OCI-LY1 (cell line): ENCODE data around the gene KBTBD8.

Experiments
- H2AFZ ChIP-seq: fragments of 200-600 bp; sonication (generic), shearing (Covaris generic); 2 replicates; pipeline ENCODE4 v1.6.0; 2014; ENCODE audit warnings: antibody characterized with exemption, mild to moderate bottlenecking, low read length
- H3F3A ChIP-seq: fragments of 200-600 bp; sonication (generic), shearing (Covaris generic); 2 replicates; pipeline ENCODE4 v1.6.0; 2014; ENCODE audit warnings: mild to moderate bottlenecking, antibody characterized with exemption, low read length, moderate library complexity; ENCODE audit not compliant: insufficient read depth
- H3K27ac ChIP-seq: fragments of 200-600 bp; sonication (generic); 2 replicates; pipeline ENCODE4 v1.5.1; 2014; ENCODE audit warnings: low read length, mixed run types, mild to moderate bottlenecking, low read depth; ENCODE audit not compliant: poor library complexity, severe bottlenecking
- H3K27me3 ChIP-seq: fragments of 200-600 bp; sonication (generic); 2 replicates; pipeline ENCODE4 v1.6.0; 2014; ENCODE audit warnings: antibody characterized with exemption, mild to moderate bottlenecking, low read length, moderate library complexity; ENCODE audit not compliant: insufficient read depth
- H3K36me3 ChIP-seq: fragments of 200-600 bp; sonication (generic); 2 replicates; pipeline ENCODE4 v1.6.1; 2014; ENCODE audit warnings: mild to moderate bottlenecking, antibody characterized with exemption, low read length, moderate library complexity, mixed read lengths; ENCODE audit not compliant: insufficient read depth
- H3K4me1 ChIP-seq: fragments of 200-600 bp; sonication (generic); 2 replicates; pipeline ENCODE4 v1.5.1; 2014; ENCODE audit warnings: mild to moderate bottlenecking, low read length, moderate library complexity; ENCODE audit not compliant: insufficient read depth, severe bottlenecking
- H3K4me2 ChIP-seq: fragments of 200-600 bp; sonication (generic), shearing (Covaris generic); 2 replicates; pipeline ENCODE4 v1.6.1; 2014; ENCODE audit warnings: low read length
- H3K4me3 ChIP-seq: fragments of 200-600 bp; sonication (generic); 2 replicates; pipeline ENCODE4 v1.5.1; 2014; ENCODE audit warnings: low read length, low read depth, mild to moderate bottlenecking, mixed read lengths; ENCODE audit not compliant: poor library complexity, severe bottlenecking
- H3K79me2 ChIP-seq: fragments of 200-600 bp; shearing (Covaris generic); 2 replicates; pipeline ENCODE4 v1.6.1; 2016; ENCODE audit warnings: mixed run types, low read length, mixed read lengths; ENCODE audit not compliant: insufficient read depth
- H3K9ac ChIP-seq: fragments of 200-600 bp; sonication (generic), shearing (Covaris generic); 2 replicates; pipeline ENCODE4 v1.6.1; 2014; ENCODE audit warnings: mild to moderate bottlenecking, low read length, mixed read lengths
- H3K9me2 ChIP-seq: fragments of 200-600 bp; sonication (generic), shearing (Covaris generic); 2 replicates; pipeline ENCODE4 v1.6.1; 2014; ENCODE audit warnings: low read depth, mild to moderate bottlenecking, low read length, mixed read lengths
- H3K9me3 ChIP-seq: fragments of 200-600 bp; shearing (Covaris generic); 2 replicates; pipeline ENCODE4 v1.6.1; 2014; ENCODE audit warnings: low read length, mixed read lengths
- H4K20me1 ChIP-seq: fragments of 200-600 bp; sonication (generic), shearing (Covaris generic); 2 replicates; pipeline ENCODE4 v1.6.0; 2016; ENCODE audit warnings: mild to moderate bottlenecking, low read length; ENCODE audit not compliant: insufficient read depth
- EZH2 ChIP-seq: fragments of 200-600 bp; sonication (generic), shearing (Covaris generic); IDR thresholded peaks from 2 replicates; pipeline ENCODE4 v1.8.0; 2017; ENCODE audit warnings: borderline replicate concordance, mixed run types, mild to moderate bottlenecking, antibody characterized with exemption, low read length, moderate library complexity, mixed read lengths
- TF ChIP-seq, protein P1 (sequence below): fragments of 200-600 bp; sonication (generic), shearing (Covaris generic); IDR thresholded peaks from 2 replicates; pipeline ENCODE4 v1.5.1; 2017; ENCODE audit warnings: mild to moderate bottlenecking, antibody characterized with exemption, low read length, moderate library complexity, mixed read lengths

Gene KBTBD8

DNA sequence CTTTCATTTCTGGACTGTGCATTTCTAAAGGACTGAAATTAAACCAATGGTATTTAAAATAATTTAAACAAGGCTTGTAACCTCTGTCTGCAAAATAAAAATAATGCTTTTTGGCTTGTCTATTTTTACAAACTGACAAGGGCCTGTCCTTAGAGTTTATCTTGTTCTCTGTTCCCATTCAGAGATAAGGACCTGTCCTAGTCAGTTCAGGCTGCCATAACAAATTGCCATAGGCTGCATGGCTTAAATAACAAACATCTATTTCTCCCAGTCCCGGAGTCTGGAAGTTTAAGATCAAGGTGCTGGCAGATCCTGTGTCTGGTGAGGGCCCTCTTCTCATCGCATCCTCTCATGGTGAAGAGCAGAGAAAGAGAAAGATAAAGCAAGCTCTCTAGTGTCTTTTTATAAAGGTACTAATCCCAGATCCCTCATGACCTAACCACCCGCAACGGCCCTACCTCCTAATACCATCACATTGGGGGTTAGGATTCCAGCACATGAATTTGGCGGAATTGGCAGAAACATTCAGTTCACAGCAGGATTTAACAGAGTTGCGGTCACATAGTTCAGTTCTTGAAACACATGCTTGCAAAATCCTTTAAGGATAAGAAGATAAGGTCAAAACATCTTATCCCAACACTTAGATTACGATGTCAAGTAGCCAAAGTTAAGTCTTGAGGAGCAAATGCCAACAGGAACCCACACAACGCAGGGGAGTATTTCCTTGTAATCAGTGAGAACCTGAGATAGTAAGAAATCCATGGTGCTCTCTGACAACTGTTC lies 17.8 kb downstream of the KBTBD8 start:
- no peak overlapping the region for H2AFZ ChIP-seq
- H3K4me1 ChIP-seq = peaks cover 33% of the 10 kb centered on the region
- H4K20me1 ChIP-seq = no peaks in the 10 kb centered on the region
- H3K9me2 ChIP-seq = no peaks in the 10 kb centered on the region
- no peaks in the 10 kb centered on the region for H3K9me3 ChIP-seq
- H3K36me3 ChIP-seq = peaks cover 2% of the 10 kb centered on the region
- no peak overlapping the region for H3K4me3 ChIP-seq
- H3K27me3 ChIP-seq = 0 out of 2 replicates have a peak, but pooled peaks cover 4% of the 10 kb centered on the region
- TF ChIP-seq, protein P1, sequence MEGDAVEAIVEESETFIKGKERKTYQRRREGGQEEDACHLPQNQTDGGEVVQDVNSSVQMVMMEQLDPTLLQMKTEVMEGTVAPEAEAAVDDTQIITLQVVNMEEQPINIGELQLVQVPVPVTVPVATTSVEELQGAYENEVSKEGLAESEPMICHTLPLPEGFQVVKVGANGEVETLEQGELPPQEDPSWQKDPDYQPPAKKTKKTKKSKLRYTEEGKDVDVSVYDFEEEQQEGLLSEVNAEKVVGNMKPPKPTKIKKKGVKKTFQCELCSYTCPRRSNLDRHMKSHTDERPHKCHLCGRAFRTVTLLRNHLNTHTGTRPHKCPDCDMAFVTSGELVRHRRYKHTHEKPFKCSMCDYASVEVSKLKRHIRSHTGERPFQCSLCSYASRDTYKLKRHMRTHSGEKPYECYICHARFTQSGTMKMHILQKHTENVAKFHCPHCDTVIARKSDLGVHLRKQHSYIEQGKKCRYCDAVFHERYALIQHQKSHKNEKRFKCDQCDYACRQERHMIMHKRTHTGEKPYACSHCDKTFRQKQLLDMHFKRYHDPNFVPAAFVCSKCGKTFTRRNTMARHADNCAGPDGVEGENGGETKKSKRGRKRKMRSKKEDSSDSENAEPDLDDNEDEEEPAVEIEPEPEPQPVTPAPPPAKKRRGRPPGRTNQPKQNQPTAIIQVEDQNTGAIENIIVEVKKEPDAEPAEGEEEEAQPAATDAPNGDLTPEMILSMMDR = no peak
- TF ChIP-seq EZH2 = no peak
- H3F3A ChIP-seq = no peaks in the 10 kb centered on the region
- no peak overlapping the region for H3K27ac ChIP-seq
- no peak overlapping the region for H3K9ac ChIP-seq
- peak overlapping the region; percentile 11; the same call in 1 of the 2 replicates for H3K4me2 ChIP-seq
- no peaks in the 10 kb centered on the region for H3K79me2 ChIP-seq

DNA sequence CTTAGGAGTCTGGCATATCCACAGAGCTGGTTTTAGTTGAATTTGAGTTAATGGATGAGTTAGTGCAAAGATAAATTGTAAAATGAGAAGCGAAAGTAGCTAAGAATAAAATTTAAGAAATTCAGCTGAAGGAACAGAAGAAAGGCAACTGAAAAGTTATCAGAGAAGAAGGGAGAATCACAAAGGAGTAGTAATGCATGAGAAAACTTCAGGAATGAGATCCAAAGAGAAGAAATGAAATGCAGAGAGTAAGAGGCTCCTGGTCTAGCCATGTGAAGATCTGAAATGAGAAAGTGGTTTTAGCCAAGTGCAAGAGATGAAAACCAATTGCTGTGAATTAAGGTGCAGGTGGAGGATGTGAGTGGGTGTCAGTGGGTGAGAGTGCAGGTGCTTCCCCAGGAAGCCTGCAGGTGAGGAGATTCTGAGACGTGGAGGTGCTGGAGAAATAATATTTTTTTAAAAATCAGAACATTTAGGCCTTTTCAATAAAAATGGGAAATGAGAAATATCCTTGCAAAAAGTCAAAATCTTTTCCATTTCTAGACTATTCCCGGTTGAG lies 18.5 kb downstream of the KBTBD8 start:
- Histone ChIP-seq H3K9me3 (no peaks in the 10 kb centered on the region), H3K9me2 (no peaks in the 10 kb centered on the region), H3K4me3 (no peak overlapping the region), H3K36me3 (no peaks in the 10 kb centered on the region), H3K4me2 (peak overlapping the region; percentile 11; the same call in 1 of the 2 replicates), H3K4me1 (peaks cover 33% of the 10 kb centered on the region), H3K27me3 (0 out of 2 replicates have a peak, but pooled peaks cover 4% of the 10 kb centered on the region), H3K79me2 (no peaks in the 10 kb centered on the region), H2AFZ (no peak overlapping the region), H4K20me1 (no peaks in the 10 kb centered on the region), H3K9ac (no peak overlapping the region), H3K27ac (no peak overlapping the region), H3F3A (no peaks in the 10 kb centered on the region)
- TF ChIP-seq EZH2 = no peak
- TF ChIP-seq, protein P1 = no peak

DNA sequence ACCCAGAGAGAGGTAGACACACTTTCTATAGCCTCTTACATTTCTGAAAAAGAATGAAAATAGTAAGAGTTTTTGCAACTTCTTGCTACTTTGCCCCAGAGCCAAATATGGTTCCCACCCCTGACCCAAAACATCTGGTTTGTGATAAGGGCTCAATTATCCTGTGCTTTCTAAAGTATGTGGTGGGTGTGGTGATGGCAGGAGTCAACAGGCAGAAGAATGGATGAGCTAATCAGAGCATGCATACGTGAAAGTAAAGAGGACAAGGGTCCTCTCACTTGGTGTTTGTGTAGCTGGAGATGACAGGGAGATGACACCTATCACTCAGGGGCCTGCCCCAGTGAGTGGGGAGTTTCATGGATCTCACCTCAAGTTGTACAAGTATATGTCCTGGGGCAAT lies 19.1 kb downstream of the KBTBD8 start:
- Histone ChIP-seq H3F3A (no peaks in the 10 kb centered on the region), H3K79me2 (no peaks in the 10 kb centered on the region), H3K4me2 (no peak overlapping the region), H3K36me3 (no peaks in the 10 kb centered on the region), H3K9me3 (no peaks in the 10 kb centered on the region), H3K27me3 (0 out of 2 replicates have a peak, but pooled peaks cover 4% of the 10 kb centered on the region), H4K20me1 (no peaks in the 10 kb centered on the region), H3K4me1 (peaks cover 33% of the 10 kb centered on the region), H3K4me3 (no peak overlapping the region), H3K9me2 (no peaks in the 10 kb centered on the region), H2AFZ (no peak overlapping the region), H3K27ac (no peak overlapping the region), H3K9ac (no peak overlapping the region)
- TF ChIP-seq EZH2 = no peak
- TF ChIP-seq, protein P1 = no peak
